OCI-LY1 (cell line): ENCODE results near the gene PGA5.

Experiments used
- CTCF ChIP-seq: fragments of 200-600 bp; sonication (generic), shearing (Covaris generic); IDR thresholded peaks from 2 replicates; pipeline ENCODE4 v1.5.1; 2017; ENCODE audit warnings: mild to moderate bottlenecking, antibody characterized with exemption, low read length, moderate library complexity, mixed read lengths
- EZH2 ChIP-seq: fragments of 200-600 bp; sonication (generic), shearing (Covaris generic); IDR thresholded peaks from 2 replicates; pipeline ENCODE4 v1.8.0; 2017; ENCODE audit warnings: borderline replicate concordance, mixed run types, mild to moderate bottlenecking, antibody characterized with exemption, low read length, moderate library complexity, mixed read lengths

- 0 out of 2 replicates have a peak, but pooled peaks have one; percentile 5 for TF ChIP-seq CTCF
- no peak for TF ChIP-seq EZH2
Measured at GRCh38 chr11:61275191-61275590, 34.2 kb downstream of the PGA5 start.
